CD8-positive, alpha-beta memory T cell (primary cell): Measurements from ENCODE around the gene CSF1. TPM values are rescaled to one million over a fixed set of nuclear protein-coding genes. Genes with fewer than 3 reads are reported as not detected.

ENCODE experiments used
- CTCF ChIA-PET: fragments of 350-600 bp; sonication (Branson Sonifier 250); formaldehyde crosslinking; loops from one replicate; lab custom pipeline; 2021; ENCODE audit warnings: antibody characterized with exemption; lab: Charles Lee
- POLR2A ChIA-PET: fragments of 350-600 bp; sonication (Branson Sonifier 250); formaldehyde crosslinking; loops from one replicate; lab custom pipeline; 2021; ENCODE audit warnings: antibody characterized with exemption; lab: Charles Lee
- DNase-seq, 5 donors: peaks; one replicate each; pipeline versions ENCODE4 v3.0.0 to v3.0.0-alpha.2; 2020 to 2022; ENCODE audit warnings: mixed read lengths in 1 of 5
- H3K27ac ChIP-seq: one replicate; pipeline ENCODE4 v1.7.0; 2013; ENCODE audit warnings: low read depth, mild to moderate bottlenecking, low read length, moderate library complexity
- H3K27me3 ChIP-seq: 2 replicates; pipeline ENCODE4 v1.7.0; 2013; ENCODE audit warnings: low read length, mild to moderate bottlenecking; ENCODE audit not compliant: insufficient read depth, poor library complexity, severe bottlenecking
- H3K36me3 ChIP-seq: 2 replicates; pipeline ENCODE4 v1.7.0; 2013; ENCODE audit warnings: mild to moderate bottlenecking, low read length, moderate library complexity; ENCODE audit not compliant: insufficient read depth
- H3K4me1 ChIP-seq: 2 replicates; pipeline ENCODE4 v1.7.0; 2013; ENCODE audit warnings: mild to moderate bottlenecking, low read length, moderate library complexity; ENCODE audit not compliant: insufficient read depth
- H3K4me3 ChIP-seq: 2 replicates; pipeline ENCODE4 v1.7.0; 2013; ENCODE audit warnings: mild to moderate bottlenecking, low read length
- H3K9me3 ChIP-seq: 2 replicates; pipeline ENCODE4 v1.7.0; 2013; ENCODE audit warnings: mild to moderate bottlenecking, low read length
- H3K27ac Mint-ChIP-seq, 8 donors: one replicate each; pipeline ENCODE4 v1.8.0; 2020 to 2021; ENCODE audit warnings: mixed read lengths in 8 of 8, mild to moderate bottlenecking in 6 of 8, inconsistent platforms in 3 of 8, moderate library complexity in 3 of 8
- H3K27me3 Mint-ChIP-seq, 2 donors: one replicate each; pipeline ENCODE4 v1.8.0; 2020 to 2021; ENCODE audit warnings: mixed read lengths in 2 of 2, mild to moderate bottlenecking in 1 of 2, moderate library complexity in 1 of 2
- H3K36me3 Mint-ChIP-seq, 3 donors: one replicate each; pipeline ENCODE4 v1.8.0; 2020 to 2021; ENCODE audit warnings: mixed read lengths in 3 of 3, inconsistent platforms in 1 of 3, mild to moderate bottlenecking in 1 of 3
- H3K4me1 Mint-ChIP-seq, 3 donors: one replicate each; pipeline ENCODE4 v1.8.0; 2020 to 2021; ENCODE audit warnings: mixed read lengths in 3 of 3, inconsistent platforms in 1 of 3, mild to moderate bottlenecking in 1 of 3
- H3K4me3 Mint-ChIP-seq, 7 donors: one replicate each; pipeline ENCODE4 v1.8.0; 2020 to 2021; ENCODE audit warnings: mixed read lengths in 7 of 7, mild to moderate bottlenecking in 6 of 7, moderate library complexity in 4 of 7, inconsistent platforms in 2 of 7
- H3K9me3 Mint-ChIP-seq, 5 donors: one replicate each; pipeline ENCODE4 v1.8.0; 2020 to 2022; ENCODE audit warnings: mixed read lengths in 5 of 5, mild to moderate bottlenecking in 3 of 5, moderate library complexity in 2 of 5, inconsistent platforms in 1 of 5
- polyA plus RNA-seq: library from polyadenylated mRNA; unstranded; fragments of 300-500 nt; fragmentation: Illumina TruSeq; gene quantifications from one replicate; pipeline ENCODE4 v1.2.3, GENCODE V29; 2021
- total RNA-seq, 2 experiments: library from RNA; stranded (reverse); gene quantifications; one replicate each; pipeline ENCODE4 v1.2.3, GENCODE V29; 2021

Gene CSF1
- total and polyA plus RNA-seq, 3 experiments from 2014 or later = 5.6 to 87.8 (median 82.8) TPM

GRCh38 chr1:109901141-109901523, 9.5 kb upstream of the CSF1 start:
- no peaks in the 10 kb centered on the region for H3K27me3 ChIP-seq
- H3K27ac ChIP-seq = peak overlapping the region; percentile 44
- H3K9me3 ChIP-seq = no peaks in the 10 kb centered on the region
- ChIA-PET CTCF (no interaction called here), POLR2A (no interaction called here)
- Mint-ChIP-seq H3K27me3 (peaks cover 0 to 5% of the 10 kb centered on the region in 2 donors), H3K36me3 (no peaks in the 10 kb centered on the region), H3K27ac (no peak overlapping the region), H3K4me3 (no peak overlapping the region), H3K4me1 (peaks cover 5 to 6% (median 6%) of the 10 kb centered on the region in 3 donors), H3K9me3 (no peaks in the 10 kb centered on the region)
- DNase-seq = no peak
- H3K36me3 ChIP-seq = no peaks in the 10 kb centered on the region
- H3K4me3 ChIP-seq = no peak overlapping the region
- peaks cover 13% of the 10 kb centered on the region for H3K4me1 ChIP-seq

GRCh38 chr1:109901524-109902145, 9.0 kb upstream of the CSF1 start:
- Mint-ChIP-seq H3K27me3 (peaks cover 0 to 5% of the 10 kb centered on the region in 2 donors), H3K9me3 (no peaks in the 10 kb centered on the region), H3K4me3 (no peak overlapping the region), H3K4me1 (peaks cover 10 to 11% (median 11%) of the 10 kb centered on the region in 3 donors), H3K36me3 (no peaks in the 10 kb centered on the region), H3K27ac (peak overlapping the region in 1 of 8 donors; percentile 72)
- H3K27ac ChIP-seq = peak overlapping the region; percentile 44
- no peaks in the 10 kb centered on the region for H3K27me3 ChIP-seq
- H3K4me3 ChIP-seq = no peak overlapping the region
- no peaks in the 10 kb centered on the region for H3K36me3 ChIP-seq
- no peak for DNase-seq
- no peaks in the 10 kb centered on the region for H3K9me3 ChIP-seq
- POLR2A ChIA-PET = no interaction called here
- H3K4me1 ChIP-seq = peaks cover 18% of the 10 kb centered on the region
- CTCF ChIA-PET = no interaction called here

- Mint-ChIP-seq H3K27me3 (peaks cover 0 to 3% of the 10 kb centered on the region in 2 donors), H3K27ac (peak overlapping the region in 2 of 8 donors; percentile 49 to 72), H3K4me1 (peaks cover 14 to 18% (median 17%) of the 10 kb centered on the region in 3 donors), H3K36me3 (no peaks in the 10 kb centered on the region), H3K4me3 (no peak overlapping the region), H3K9me3 (no peaks in the 10 kb centered on the region)
- H3K9me3 ChIP-seq = no peaks in the 10 kb centered on the region
- H3K36me3 ChIP-seq = no peaks in the 10 kb centered on the region
- ChIA-PET POLR2A (no interaction called here), CTCF (interaction anchor here (0.6 to 1.5 kb wide), 2 partner anchors 10 to 112 kb away, joined by 3 to 9 read pairs; no protein-coding TSS in a partner anchor)
- no peaks in the 10 kb centered on the region for H3K27me3 ChIP-seq
- peaks cover 26% of the 10 kb centered on the region for H3K4me1 ChIP-seq
- H3K27ac ChIP-seq = no peak overlapping the region
- no peak overlapping the region for H3K4me3 ChIP-seq
- no peak for DNase-seq
Observed at GRCh38 chr1:109902204-109902985, 8.3 kb upstream of the CSF1 start.

- H3K4me3 ChIP-seq = no peak overlapping the region
- H3K27ac ChIP-seq = no peak overlapping the region
- Mint-ChIP-seq H3K4me1 (peaks cover 17 to 22% (median 22%) of the 10 kb centered on the region in 3 donors), H3K4me3 (no peak overlapping the region), H3K27ac (peak overlapping the region in 1 of 8 donors; percentile 4), H3K36me3 (no peaks in the 10 kb centered on the region), H3K9me3 (no peaks in the 10 kb centered on the region), H3K27me3 (peaks cover 0 to 3% of the 10 kb centered on the region in 2 donors)
- DNase-seq = no peak
- H3K4me1 ChIP-seq = peaks cover 29% of the 10 kb centered on the region
- H3K27me3 ChIP-seq = no peaks in the 10 kb centered on the region
- POLR2A ChIA-PET = interaction anchor here (0.6 kb wide), 1 partner anchor 658 kb away, joined by 4 read pairs; no protein-coding TSS in a partner anchor
- CTCF ChIA-PET = interaction anchor here (0.9 to 1.5 kb wide), 2 partner anchors 77 to 113 kb away, joined by 3 to 9 read pairs; no protein-coding TSS in a partner anchor
- H3K9me3 ChIP-seq = no peaks in the 10 kb centered on the region
- no peaks in the 10 kb centered on the region for H3K36me3 ChIP-seq
Observed at GRCh38 chr1:109903376-109903930, 7.2 kb upstream of the CSF1 start.

- Histone ChIP-seq H3K36me3 (no peaks in the 10 kb centered on the region), H3K4me3 (no peak overlapping the region), H3K27ac (no peak overlapping the region), H3K27me3 (no peaks in the 10 kb centered on the region), H3K9me3 (no peaks in the 10 kb centered on the region), H3K4me1 (peaks cover 29% of the 10 kb centered on the region)
- peak overlapping the region in 1 of 8 donors; percentile 4 for H3K27ac Mint-ChIP-seq
- no peak for DNase-seq
- H3K36me3 Mint-ChIP-seq = no peaks in the 10 kb centered on the region
- ChIA-PET CTCF (interaction anchor here (0.9 to 1.5 kb wide), 2 partner anchors 78 to 113 kb away, joined by 3 to 9 read pairs (median 3); no protein-coding TSS in a partner anchor), POLR2A (no interaction called here)
- H3K9me3 Mint-ChIP-seq = no peaks in the 10 kb centered on the region
- H3K4me3 Mint-ChIP-seq = no peak overlapping the region
- H3K27me3 Mint-ChIP-seq = peaks cover 0 to 3% of the 10 kb centered on the region in 2 donors
- peaks cover 18 to 30% (median 25%) of the 10 kb centered on the region in 3 donors for H3K4me1 Mint-ChIP-seq
Observed at GRCh38 chr1:109904105-109904817, 6.4 kb upstream of the CSF1 start.

- H3K4me3 Mint-ChIP-seq = no peak overlapping the region
- H3K36me3 Mint-ChIP-seq = peaks cover 0 to 1% (median 0%) of the 10 kb centered on the region in 3 donors
- Histone ChIP-seq H3K4me1 (peaks cover 34% of the 10 kb centered on the region), H3K9me3 (no peaks in the 10 kb centered on the region), H3K36me3 (no peaks in the 10 kb centered on the region), H3K4me3 (peak overlapping the region; percentile 14), H3K27ac (no peak overlapping the region), H3K27me3 (no peaks in the 10 kb centered on the region)
- H3K27ac Mint-ChIP-seq = peak overlapping the region; percentile 88 to 98 (median 94)
- CTCF ChIA-PET = interaction anchor here (0.6 to 1.8 kb wide), 3 partner anchors 79 to 133 kb away, joined by 3 to 4 read pairs (median 3); partner anchors contain the start of gene AHCYL1
- POLR2A ChIA-PET = no interaction called here
- H3K4me1 Mint-ChIP-seq = peaks cover 30 to 42% (median 37%) of the 10 kb centered on the region in 3 donors
- H3K27me3 Mint-ChIP-seq = peaks cover 0 to 3% of the 10 kb centered on the region in 2 donors
- H3K9me3 Mint-ChIP-seq = no peaks in the 10 kb centered on the region
- DNase-seq = no peak
Observed at GRCh38 chr1:109905491-109905890, 5.2 kb upstream of the CSF1 start.

GRCh38 chr1:109906160-109906838, 4.3 kb upstream of the CSF1 start:
- no peaks in the 10 kb centered on the region for H3K36me3 ChIP-seq
- CTCF ChIA-PET = interaction anchor here (1.1 to 1.8 kb wide), 3 partner anchors 78 to 129 kb away, joined by 3 to 4 read pairs (median 3); partner anchors contain the start of gene AHCYL1
- Mint-ChIP-seq H3K27ac (peak overlapping the region; percentile 88 to 98 (median 94)), H3K4me1 (peaks cover 30 to 46% (median 37%) of the 10 kb centered on the region in 3 donors), H3K27me3 (no peaks in the 10 kb centered on the region), H3K9me3 (no peaks in the 10 kb centered on the region), H3K4me3 (peak overlapping the region; percentile 45 to 79 (median 69)), H3K36me3 (peaks cover 0 to 1% (median 0%) of the 10 kb centered on the region in 3 donors)
- peak overlapping the region; percentile 43 for H3K4me3 ChIP-seq
- POLR2A ChIA-PET = interaction anchor here (1.3 kb wide), 1 partner anchor 78 kb away, joined by 4 read pairs; the partner anchor contains the start of gene AHCYL1
- peak overlapping the region; percentile 44 for H3K27ac ChIP-seq
- H3K27me3 ChIP-seq = no peaks in the 10 kb centered on the region
- H3K9me3 ChIP-seq = no peaks in the 10 kb centered on the region
- H3K4me1 ChIP-seq = peaks cover 36% of the 10 kb centered on the region
- peak; percentile 15 to 75 (median 52) for DNase-seq
